ENCODE results near the gene LPIN1. TPM values are rescaled to one million over a fixed set of nuclear protein-coding genes. Genes with fewer than 3 reads are reported as not detected.
"Not testable (repeated sequence)": the region's sequence is repeated elsewhere in the genome, so short reads cannot be mapped to it uniquely, and the experiment has no call there.

LPIN1 gene
- total RNA-seq, 1 experiment from 2014 or later, result 11.5 TPM

DNA sequence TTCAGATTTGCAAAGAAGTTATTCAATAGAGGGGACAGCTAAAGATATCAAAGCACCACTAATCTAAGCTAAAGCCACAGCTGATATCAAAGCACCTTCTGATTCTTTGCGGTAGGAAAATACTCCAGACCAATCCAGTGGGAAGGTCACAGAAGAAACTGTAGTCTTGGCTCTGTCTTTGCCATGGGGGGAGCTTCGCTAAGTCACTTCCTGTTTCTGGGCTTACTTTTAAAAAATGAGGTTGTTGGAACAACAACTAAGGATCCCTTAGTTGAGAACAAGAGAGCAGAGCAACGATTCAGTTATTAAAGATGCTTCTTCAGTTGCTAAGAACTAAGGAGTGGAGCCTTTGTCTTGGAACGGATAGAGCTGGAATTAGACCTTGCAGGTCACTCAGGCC lies 12.2 kb downstream of the LPIN1 start:
- Histone ChIP-seq H3K4me3 (ENCODE audit: insufficient read depth, low read depth, low read length) (no peak overlapping the region), H3K27me3 (ENCODE audit: control insufficient read depth, insufficient read depth, low read length) (no peaks in the 10 kb centered on the region), H3K36me3 (replicated peaks; ENCODE audit: control insufficient read depth, insufficient read depth, low read length) (no peaks in the 10 kb centered on the region)
- DNase-seq, result no peak

DNA sequence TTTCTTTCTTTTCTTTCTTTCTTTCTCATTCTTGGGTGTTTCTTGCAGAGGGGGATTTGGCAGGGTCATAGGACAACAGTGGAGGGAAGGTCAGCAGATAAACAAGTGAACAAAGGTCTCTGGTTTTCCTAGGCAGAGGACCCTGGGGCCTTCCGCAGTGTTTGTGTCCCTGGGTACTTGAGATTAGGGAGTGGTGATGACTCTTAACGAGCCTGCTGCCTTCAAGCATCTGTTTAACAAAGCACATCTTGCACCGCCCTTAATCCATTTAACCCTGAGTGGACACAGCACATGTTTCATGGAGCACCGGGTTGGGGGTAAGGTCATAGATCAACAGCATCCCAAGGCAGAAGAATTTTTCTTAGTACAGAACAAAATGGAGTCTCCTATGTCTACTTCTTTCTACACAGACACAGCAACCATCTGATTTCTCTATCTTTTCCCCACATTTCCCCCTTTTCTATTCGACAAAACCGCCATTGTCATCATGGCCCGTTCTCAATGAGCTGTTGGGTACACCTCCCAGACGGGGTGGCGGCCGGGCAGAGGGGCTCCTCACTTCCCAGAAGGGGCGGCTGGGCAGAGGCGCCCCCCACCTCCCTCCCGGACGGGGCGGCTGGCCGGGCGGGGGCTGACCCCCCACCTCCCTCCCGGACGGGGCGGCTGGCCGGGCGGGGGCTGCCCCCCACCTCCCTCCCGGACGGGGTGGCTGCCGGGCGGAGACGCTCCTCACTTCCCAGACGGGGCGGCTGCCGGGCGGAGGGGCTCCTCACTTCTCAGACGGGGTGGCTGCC lies 12.9 kb downstream of the LPIN1 start:
- not testable (repeated sequence) for DNase-seq; H3K27me3 ChIP-seq (ENCODE audit: control insufficient read depth, insufficient read depth, low read length); H3K4me3 ChIP-seq (ENCODE audit: insufficient read depth, low read depth, low read length); H3K36me3 ChIP-seq (replicated peaks; ENCODE audit: control insufficient read depth, insufficient read depth, low read length)

DNA sequence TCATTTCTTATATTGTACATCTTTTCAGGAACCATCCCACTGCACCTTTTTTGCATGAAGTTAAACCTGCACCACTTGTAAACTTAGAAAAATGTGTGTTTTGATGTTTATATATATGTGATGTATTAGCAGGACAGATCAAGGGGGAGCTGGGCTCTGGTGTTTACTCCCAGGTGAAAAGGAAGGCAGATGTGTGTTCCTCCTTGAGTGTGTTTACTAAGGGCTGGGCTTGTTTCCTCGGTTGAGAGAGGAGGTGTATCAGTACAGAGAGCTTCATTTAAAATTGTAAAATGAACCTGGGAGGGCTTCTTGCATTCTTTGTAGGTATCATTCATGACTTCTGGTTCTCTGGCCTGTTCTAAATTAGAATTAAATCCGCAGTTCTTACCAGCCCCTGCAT lies 14.8 kb downstream of the LPIN1 start:
- no peak for DNase-seq
- Histone ChIP-seq H3K36me3 (replicated peaks; ENCODE audit: control insufficient read depth, insufficient read depth, low read length) (peaks cover 2% of the 10 kb centered on the region; the same call in 1 of the 2 replicates), H3K4me3 (ENCODE audit: insufficient read depth, low read depth, low read length) (no peak overlapping the region), H3K27me3 (ENCODE audit: control insufficient read depth, insufficient read depth, low read length) (no peaks in the 10 kb centered on the region)

DNA sequence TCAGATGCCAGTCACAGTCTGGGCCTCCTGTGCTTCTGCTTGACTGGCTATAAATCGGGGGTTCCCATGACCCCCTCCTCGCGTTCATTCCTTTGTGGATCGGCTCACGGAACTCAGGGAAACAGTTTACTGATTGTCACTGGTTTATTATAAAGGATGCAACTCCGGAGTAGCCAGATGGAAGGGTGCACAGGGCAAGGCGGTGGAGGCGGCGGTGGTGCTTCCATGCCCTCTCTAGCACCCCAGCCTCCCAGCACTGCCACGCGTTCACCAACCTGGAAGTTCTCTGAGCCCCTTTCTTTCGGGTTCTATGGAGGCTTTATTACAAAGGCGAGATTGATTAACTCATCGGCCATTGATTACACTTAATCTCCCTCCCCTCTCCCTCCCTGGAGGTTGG lies 15.6 kb downstream of the LPIN1 start:
- Histone ChIP-seq H3K36me3 (replicated peaks; ENCODE audit: control insufficient read depth, insufficient read depth, low read length) (peaks cover 2% of the 10 kb centered on the region; the same call in 1 of the 2 replicates), H3K27me3 (ENCODE audit: control insufficient read depth, insufficient read depth, low read length) (no peaks in the 10 kb centered on the region), H3K4me3 (ENCODE audit: insufficient read depth, low read depth, low read length) (no peak overlapping the region)
- DNase-seq, result no peak

GRCh38 chr2:11762799-11763461 lies 16.5 kb downstream of the LPIN1 start:
- H3K4me3 ChIP-seq (ENCODE audit: insufficient read depth, low read depth, low read length), result no peak overlapping the region
- DNase-seq, result no peak
- H3K36me3 ChIP-seq (replicated peaks; ENCODE audit: control insufficient read depth, insufficient read depth, low read length), result peaks cover 2% of the 10 kb centered on the region; the same call in 1 of the 2 replicates
- no peaks in the 10 kb centered on the region for H3K27me3 ChIP-seq (ENCODE audit: control insufficient read depth, insufficient read depth, low read length)

DNA sequence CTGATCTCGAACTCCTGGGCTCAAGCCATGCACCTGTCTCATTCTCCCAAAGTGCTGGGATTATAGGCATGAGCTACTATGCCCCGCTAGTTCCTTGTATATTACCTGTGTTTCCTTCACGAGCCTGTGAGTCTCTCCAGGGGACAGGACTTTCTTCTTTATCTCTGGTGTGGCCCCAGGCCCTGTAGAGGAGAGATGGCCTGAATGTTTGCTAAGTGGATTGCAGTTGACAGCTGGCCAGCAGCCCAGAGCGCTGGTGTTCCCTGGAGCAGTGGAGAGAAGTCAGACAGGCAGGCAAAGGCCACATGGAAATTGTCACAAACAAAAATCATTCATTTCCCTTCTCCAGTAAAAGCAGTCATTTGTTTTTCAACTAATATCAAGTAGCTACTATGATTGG lies 17.9 kb downstream of the LPIN1 start:
- Histone ChIP-seq H3K27me3 (ENCODE audit: control insufficient read depth, insufficient read depth, low read length) (no peaks in the 10 kb centered on the region), H3K36me3 (replicated peaks; ENCODE audit: control insufficient read depth, insufficient read depth, low read length) (peaks cover 2% of the 10 kb centered on the region; the same call in 1 of the 2 replicates), H3K4me3 (ENCODE audit: insufficient read depth, low read depth, low read length) (no peak overlapping the region)
- DNase-seq, result no peak

DNA sequence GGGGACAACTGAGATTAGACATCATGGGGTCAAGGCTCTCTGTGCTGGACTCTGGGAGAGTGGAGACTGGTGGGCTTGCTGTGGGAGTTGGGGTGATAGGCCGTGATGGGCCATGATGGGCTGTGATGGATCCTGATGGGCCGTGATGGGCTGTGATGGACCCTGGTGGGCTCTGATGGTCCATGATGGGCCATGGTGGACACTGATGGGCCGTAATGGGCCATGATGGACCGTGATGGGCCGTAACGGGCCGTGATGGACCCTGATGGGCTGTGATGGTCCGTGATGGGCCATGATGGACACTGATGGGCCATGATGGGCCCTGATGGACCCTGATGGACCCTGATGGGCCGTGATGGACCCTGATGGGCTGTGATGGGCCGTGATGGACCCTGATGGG lies 18.5 kb downstream of the LPIN1 start:
- no peak for DNase-seq
- peaks cover 3% of the 10 kb centered on the region for H3K36me3 ChIP-seq (replicated peaks; ENCODE audit: control insufficient read depth, insufficient read depth, low read length)
- H3K4me3 ChIP-seq (ENCODE audit: insufficient read depth, low read depth, low read length), result no peak overlapping the region
- H3K27me3 ChIP-seq (ENCODE audit: control insufficient read depth, insufficient read depth, low read length), result no peaks in the 10 kb centered on the region

- peaks cover 3% of the 10 kb centered on the region for H3K36me3 ChIP-seq (replicated peaks; ENCODE audit: control insufficient read depth, insufficient read depth, low read length)
- H3K4me3 ChIP-seq (ENCODE audit: insufficient read depth, low read depth, low read length), result no peak overlapping the region
- no peaks in the 10 kb centered on the region for H3K27me3 ChIP-seq (ENCODE audit: control insufficient read depth, insufficient read depth, low read length)
- DNase-seq, result no peak
These were observed 19.1 kb downstream of the LPIN1 start for GRCh38 chr2:11765501-11765900.

DNA sequence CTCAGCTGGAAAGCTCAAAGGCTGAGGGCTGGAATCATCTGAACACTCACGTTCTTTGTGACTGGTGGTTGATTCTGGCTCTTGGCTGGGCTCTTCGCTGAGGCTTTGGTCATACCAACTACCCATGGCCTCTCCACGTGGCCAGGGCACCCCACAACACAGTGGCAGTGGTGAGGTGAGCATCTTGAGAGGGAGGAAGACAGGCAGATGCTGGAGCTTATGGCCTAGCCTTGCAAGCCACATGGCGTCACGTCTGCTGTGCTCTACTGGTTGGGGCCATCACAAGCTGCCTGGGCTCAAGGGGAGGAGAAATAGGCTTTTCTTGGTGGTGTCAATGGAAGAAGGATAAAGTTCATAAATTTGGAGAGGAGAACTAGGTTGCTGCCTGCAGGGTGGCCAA lies 19.6 kb downstream of the LPIN1 start:
- Histone ChIP-seq H3K36me3 (replicated peaks; ENCODE audit: control insufficient read depth, insufficient read depth, low read length) (peaks cover 3% of the 10 kb centered on the region), H3K4me3 (ENCODE audit: insufficient read depth, low read depth, low read length) (no peak overlapping the region), H3K27me3 (ENCODE audit: control insufficient read depth, insufficient read depth, low read length) (no peaks in the 10 kb centered on the region)
- no peak for DNase-seq

DNA sequence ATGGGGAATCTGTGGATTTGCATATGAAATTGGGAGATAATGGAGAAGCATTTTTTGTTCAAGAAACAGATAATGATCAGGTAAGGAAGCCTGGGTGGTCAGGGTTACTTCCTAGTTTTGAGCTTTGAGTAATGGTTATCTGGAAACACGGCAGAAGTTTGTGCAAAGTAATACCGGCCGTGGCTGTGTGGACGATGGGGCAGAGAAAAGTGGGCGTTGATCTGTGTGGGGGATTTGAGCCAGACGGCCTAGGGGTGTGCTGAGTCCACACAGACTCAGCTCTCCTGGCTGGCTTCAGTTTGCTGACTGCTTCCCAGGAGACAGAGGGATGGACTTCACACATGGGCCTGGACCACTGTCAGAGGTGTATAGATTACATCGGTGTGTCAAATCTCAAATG lies 21.3 kb downstream of the LPIN1 start:
- DNase-seq, result no peak
- no peak overlapping the region for H3K4me3 ChIP-seq (ENCODE audit: insufficient read depth, low read depth, low read length)
- H3K27me3 ChIP-seq (ENCODE audit: control insufficient read depth, insufficient read depth, low read length), result no peaks in the 10 kb centered on the region
- peaks cover 3% of the 10 kb centered on the region for H3K36me3 ChIP-seq (replicated peaks; ENCODE audit: control insufficient read depth, insufficient read depth, low read length)

DNA sequence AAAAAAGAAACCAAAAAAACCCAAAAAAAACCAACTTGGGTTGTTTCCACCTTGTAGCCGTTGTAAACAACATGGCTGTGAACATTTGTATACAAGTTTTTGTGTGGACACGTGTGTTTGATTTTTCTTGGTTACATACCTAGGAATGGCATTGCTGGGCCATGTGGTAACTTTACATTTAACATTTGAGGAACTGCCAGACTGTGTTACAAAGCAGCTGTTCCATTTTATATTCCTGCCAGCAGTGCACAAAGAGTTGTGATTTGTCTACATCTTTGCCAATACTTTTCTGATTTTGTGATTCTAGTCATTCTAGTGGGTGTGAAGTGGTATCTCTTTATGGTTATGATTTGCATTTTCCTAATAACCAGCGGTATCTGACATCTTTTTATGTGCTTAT lies 22.5 kb downstream of the LPIN1 start:
- Histone ChIP-seq H3K36me3 (replicated peaks; ENCODE audit: control insufficient read depth, insufficient read depth, low read length) (peaks cover 3% of the 10 kb centered on the region), H3K4me3 (ENCODE audit: insufficient read depth, low read depth, low read length) (no peak overlapping the region), H3K27me3 (ENCODE audit: control insufficient read depth, insufficient read depth, low read length) (no peaks in the 10 kb centered on the region)
- DNase-seq, result no peak

GRCh38 chr2:11769516-11769915 lies 23.1 kb downstream of the LPIN1 start:
- no peak for DNase-seq
- H3K4me3 ChIP-seq (ENCODE audit: insufficient read depth, low read depth, low read length), result no peak overlapping the region
- H3K36me3 ChIP-seq (replicated peaks; ENCODE audit: control insufficient read depth, insufficient read depth, low read length), result peaks cover 4% of the 10 kb centered on the region
- no peaks in the 10 kb centered on the region for H3K27me3 ChIP-seq (ENCODE audit: control insufficient read depth, insufficient read depth, low read length)

DNA sequence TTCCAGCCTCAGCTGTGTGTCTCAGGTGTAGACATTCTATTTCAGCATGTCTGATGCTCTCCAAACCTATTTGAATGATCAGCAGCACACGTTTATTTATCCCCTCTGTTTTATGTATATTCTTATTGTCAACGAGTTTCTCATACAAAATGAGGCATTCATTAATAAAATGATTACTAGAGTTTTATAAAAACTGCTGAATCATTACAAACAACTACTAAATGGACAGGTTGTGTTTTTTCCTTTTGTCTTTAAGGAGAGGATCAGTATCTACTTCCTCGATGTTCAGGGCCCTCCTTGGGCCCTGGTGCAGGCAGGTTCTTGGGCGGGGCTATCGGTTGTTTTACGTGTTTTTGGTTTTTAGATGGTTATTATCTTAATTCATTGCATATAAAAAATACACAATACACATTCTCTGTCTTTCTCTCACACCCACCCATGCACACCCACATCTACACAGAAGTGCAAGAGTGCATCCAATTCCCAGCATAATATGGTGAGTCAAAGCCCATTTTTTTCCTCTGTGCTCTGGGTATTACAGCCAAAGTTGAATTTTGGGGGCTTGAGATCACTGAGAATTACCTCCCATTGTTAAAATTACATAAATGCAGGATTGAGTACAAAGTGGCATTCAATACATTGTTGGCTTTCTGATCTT lies 24.2 kb downstream of the LPIN1 start:
- no peaks in the 10 kb centered on the region for H3K27me3 ChIP-seq (ENCODE audit: control insufficient read depth, insufficient read depth, low read length)
- H3K4me3 ChIP-seq (ENCODE audit: insufficient read depth, low read depth, low read length), result no peak overlapping the region
- peaks cover 4% of the 10 kb centered on the region for H3K36me3 ChIP-seq (replicated peaks; ENCODE audit: control insufficient read depth, insufficient read depth, low read length)
- no peak for DNase-seq

GRCh38 chr2:11771971-11772615 lies 25.7 kb downstream of the LPIN1 start:
- H3K27me3 ChIP-seq (ENCODE audit: control insufficient read depth, insufficient read depth, low read length), result no peaks in the 10 kb centered on the region
- DNase-seq, result no peak
- peaks cover 2% of the 10 kb centered on the region for H3K36me3 ChIP-seq (replicated peaks; ENCODE audit: control insufficient read depth, insufficient read depth, low read length)
- H3K4me3 ChIP-seq (ENCODE audit: insufficient read depth, low read depth, low read length), result no peak overlapping the region
